Kidney (tissue), 14 donors: ENCODE measurements around the gene TECTA. TPM values are rescaled to one million over a fixed set of nuclear protein-coding genes. Genes with fewer than 3 reads are reported as not detected.
A peak's percentile ranks its signal among the peaks of the same experiment; 100 is the strongest.

Experiments
- DNase-seq, 5 donors: peaks; one replicate each; pipeline ENCODE4 v3.0.0-alpha.2; 2013 to 2020
- FAIRE-seq: peaks from 2 replicates; lab custom pipeline; 2012; peaks lifted over from hg19 to GRCh38; lab: Jason Lieb, UNC
- H3K27ac ChIP-seq, 2 donors: one replicate each; pipeline ENCODE4 v1.7.0; 2013; ENCODE audit warnings: low read depth in 2 of 2, low read length in 2 of 2, inconsistent platforms in 1 of 2
- H3K27me3 ChIP-seq: one replicate; pipeline ENCODE4 v1.7.1; 2013; ENCODE audit warnings: low read length, inconsistent platforms; ENCODE audit not compliant: control insufficient read depth, insufficient read depth
- H3K36me3 ChIP-seq, 3 donors: one replicate each; pipeline versions ENCODE4 v1.7.0 to v1.7.1; 2013; ENCODE audit warnings: low read length in 3 of 3, control low read depth in 1 of 3, inconsistent platforms in 1 of 3; ENCODE audit not compliant: insufficient read depth in 3 of 3, control insufficient read depth in 2 of 3
- H3K4me1 ChIP-seq, 3 donors: one replicate each; pipeline versions ENCODE4 v1.7.0 to v1.7.1; 2013; ENCODE audit warnings: low read length in 3 of 3, inconsistent platforms in 1 of 3, low read depth in 1 of 3; ENCODE audit not compliant: control insufficient read depth in 2 of 3, insufficient read depth in 2 of 3
- H3K4me3 ChIP-seq, 3 donors: one replicate each; pipeline versions ENCODE4 v1.7.0 to v1.8.1; 2013; ENCODE audit warnings: low read length in 3 of 3, control low read depth in 1 of 3, inconsistent platforms in 1 of 3
- H3K9ac ChIP-seq, 3 donors: one replicate each; pipeline versions ENCODE4 v1.7.0 to v1.7.1; 2013; ENCODE audit warnings: low read length in 3 of 3, control low read depth in 1 of 3, inconsistent platforms in 1 of 3
- H3K9me3 ChIP-seq, 3 donors: one replicate each; pipeline versions ENCODE4 v1.7.0 to v1.7.1; 2013; ENCODE audit warnings: low read length in 3 of 3, control low read depth in 1 of 3, inconsistent platforms in 1 of 3; ENCODE audit not compliant: control insufficient read depth in 2 of 3, insufficient read depth in 1 of 3
- intact Hi-C: fragments of 100-400 bp; cut with DNase I; formaldehyde crosslinking; loops from one replicate; pipeline ENCODE4 v1.11.1; 2022
- polyA plus RNA-seq: library from polyadenylated mRNA; stranded (reverse); fragments of 350-450 nt; fragmentation: Illumina TruSeq; extraction: RNeasy Lipid Tissue Mini Kit (QIAGEN cat#74804); gene quantifications from one replicate; pipeline ENCODE4 v1.2.3, GENCODE V29; 2014; ENCODE audit warnings: low read depth, low replicate concordance; ENCODE audit not compliant: insufficient read depth
- total RNA-seq: library from RNA; stranded (reverse); fragmentation: NEBNext Ultra II Directional; extraction: Animal tissue kit (Norgen Biotek cat#: 25700); gene quantifications from one replicate; pipeline ENCODE4 v1.2.1, GENCODE V29; 2021
- TF ChIP-seq, protein P1 (sequence below): IDR thresholded peaks from 3 replicates; pipeline ENCODE4 v1.5.1; 2012; ENCODE audit warnings: mild to moderate bottlenecking, moderate library complexity, borderline replicate concordance; ENCODE audit not compliant: insufficient read depth; ENCODE audit errors: extremely low read depth
- donor health status: control.
- donor health status: control.
- donor health status: control.
- donor health status: control.
- donor health status: control.
- donor health status: DM: yes; HTN: yes; CAD: no.
- donor health status: Normal renal cell carcinoma (clear cell type).

TECTA gene
- total and polyA plus RNA-seq, 2 donors from 2014 or later: 0.54 to 1.2 TPM

DNA sequence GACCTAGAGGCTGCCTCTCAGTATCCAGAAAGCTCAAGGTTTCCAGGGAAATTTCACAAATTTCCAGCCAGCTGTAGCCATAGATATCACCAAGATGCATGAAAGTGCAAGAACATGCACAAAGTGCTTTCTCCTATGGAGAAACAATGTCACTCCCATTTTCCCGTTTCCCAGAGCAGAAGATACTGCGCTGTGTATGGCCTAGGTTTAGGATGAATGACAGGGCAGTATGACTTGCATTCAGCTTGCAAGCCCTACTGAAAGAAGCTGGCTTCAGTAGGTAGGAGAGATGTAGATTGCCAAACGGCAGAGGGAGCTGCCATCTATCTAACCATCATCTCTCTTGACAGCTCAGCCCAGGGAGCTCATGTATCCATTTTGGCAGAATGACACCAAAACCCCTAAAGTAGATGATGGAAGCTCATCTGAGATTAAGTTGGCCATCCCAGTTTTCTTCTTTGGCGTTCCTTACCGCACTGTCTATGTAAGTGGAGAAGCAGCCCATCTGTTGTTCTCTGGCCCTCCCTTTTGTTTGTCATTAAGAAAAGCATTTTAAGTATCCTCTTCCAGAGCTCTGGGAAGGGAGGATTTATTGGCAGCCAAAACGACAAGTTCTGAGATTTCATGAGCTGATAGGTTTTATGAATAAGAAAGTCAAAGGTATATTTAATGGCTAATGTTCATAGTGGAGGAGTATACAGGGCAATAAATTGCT, 4.6 kb downstream of the TECTA start:
- Histone ChIP-seq H3K27me3 (no peaks in the 10 kb centered on the region), H3K27ac (peak overlapping the region in 1 of 2 donors; percentile 0), H3K9ac (no peak overlapping the region), H3K4me3 (no peak overlapping the region), H3K36me3 (no peaks in the 10 kb centered on the region), H3K9me3 (no peaks in the 10 kb centered on the region), H3K4me1 (peaks cover 0 to 3% (median 3%) of the 10 kb centered on the region in 3 donors)
- intact Hi-C loops: no loop called here
- DNase-seq (peak in 3 of 5 donors; percentile 31 to 74 (median 70)), FAIRE-seq (no peak)
- TF ChIP-seq, protein P1, sequence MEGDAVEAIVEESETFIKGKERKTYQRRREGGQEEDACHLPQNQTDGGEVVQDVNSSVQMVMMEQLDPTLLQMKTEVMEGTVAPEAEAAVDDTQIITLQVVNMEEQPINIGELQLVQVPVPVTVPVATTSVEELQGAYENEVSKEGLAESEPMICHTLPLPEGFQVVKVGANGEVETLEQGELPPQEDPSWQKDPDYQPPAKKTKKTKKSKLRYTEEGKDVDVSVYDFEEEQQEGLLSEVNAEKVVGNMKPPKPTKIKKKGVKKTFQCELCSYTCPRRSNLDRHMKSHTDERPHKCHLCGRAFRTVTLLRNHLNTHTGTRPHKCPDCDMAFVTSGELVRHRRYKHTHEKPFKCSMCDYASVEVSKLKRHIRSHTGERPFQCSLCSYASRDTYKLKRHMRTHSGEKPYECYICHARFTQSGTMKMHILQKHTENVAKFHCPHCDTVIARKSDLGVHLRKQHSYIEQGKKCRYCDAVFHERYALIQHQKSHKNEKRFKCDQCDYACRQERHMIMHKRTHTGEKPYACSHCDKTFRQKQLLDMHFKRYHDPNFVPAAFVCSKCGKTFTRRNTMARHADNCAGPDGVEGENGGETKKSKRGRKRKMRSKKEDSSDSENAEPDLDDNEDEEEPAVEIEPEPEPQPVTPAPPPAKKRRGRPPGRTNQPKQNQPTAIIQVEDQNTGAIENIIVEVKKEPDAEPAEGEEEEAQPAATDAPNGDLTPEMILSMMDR: no peak

DNA sequence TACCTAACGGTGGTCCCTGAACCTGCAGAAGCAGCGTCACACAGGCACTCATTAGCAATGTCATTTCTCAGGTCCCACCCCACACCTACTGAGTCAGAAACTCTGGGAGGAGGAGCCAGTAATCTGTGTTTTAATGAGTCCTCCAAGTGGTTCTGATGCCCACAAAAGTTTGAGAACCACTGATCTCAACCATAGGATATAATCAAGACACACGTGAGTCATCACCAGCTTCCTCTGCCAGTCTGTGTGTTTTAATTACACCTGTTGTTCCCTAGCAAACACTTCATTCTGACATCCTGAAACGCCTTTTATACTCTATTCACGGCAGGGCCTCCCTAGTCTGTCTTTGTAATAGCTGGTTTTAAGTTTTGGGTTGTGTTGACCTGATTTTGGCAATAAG, 5.8 kb downstream of the TECTA start:
- TF ChIP-seq, protein P1: no peak
- peaks cover 0 to 3% (median 3%) of the 10 kb centered on the region in 3 donors for H3K4me1 ChIP-seq
- H3K9me3 ChIP-seq: no peaks in the 10 kb centered on the region
- intact Hi-C loops: no loop called here
- H3K36me3 ChIP-seq: no peaks in the 10 kb centered on the region
- DNase-seq: no peak
- H3K9ac ChIP-seq: no peak overlapping the region
- FAIRE-seq: no peak
- no peaks in the 10 kb centered on the region for H3K27me3 ChIP-seq
- no peak overlapping the region for H3K27ac ChIP-seq
- H3K4me3 ChIP-seq: no peak overlapping the region

DNA sequence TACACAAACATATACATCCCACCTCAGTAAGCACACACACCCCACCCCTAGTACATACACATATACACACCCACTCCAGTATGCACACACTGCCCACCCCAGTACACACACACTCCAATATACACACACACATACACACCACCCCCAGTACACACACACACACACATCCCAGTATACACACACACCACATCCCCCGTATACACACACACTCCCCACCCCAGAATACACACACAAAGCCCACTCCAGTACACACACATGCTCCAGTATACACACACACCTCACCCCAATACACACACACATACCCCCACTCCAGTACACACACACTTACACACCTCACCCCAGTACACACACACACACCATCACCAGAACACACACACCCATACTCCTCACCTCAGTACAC, 7.4 kb downstream of the TECTA start:
- Histone ChIP-seq H3K9me3 (no peaks in the 10 kb centered on the region), H3K36me3 (no peaks in the 10 kb centered on the region), H3K27ac (no peak overlapping the region), H3K9ac (no peak overlapping the region), H3K4me1 (peaks cover 0 to 3% (median 3%) of the 10 kb centered on the region in 3 donors), H3K27me3 (no peaks in the 10 kb centered on the region), H3K4me3 (no peak overlapping the region)
- intact Hi-C loops: no loop called here
- DNase-seq: no peak
- TF ChIP-seq, protein P1: no peak
- FAIRE-seq: no peak
